Skin of body (tissue), 2 donors: ENCODE results near the gene CLCF1. TPM values are rescaled to one million over a fixed set of nuclear protein-coding genes. Genes with fewer than 3 reads are reported as not detected.

Experiments
- DNase-seq: peaks from one replicate; lab custom pipeline; 2025; lab: John Stamatoyannopoulos, UW
- total RNA-seq: library from RNA; depleted of rRNA; stranded (reverse); fragments of >200 nt; gene quantifications from one replicate; pipeline ENCODE4 v1.2.3, GENCODE V29; 2014

Gene CLCF1
- total RNA-seq, 1 donor from 2014 or later, result 0.89 TPM

DNA sequence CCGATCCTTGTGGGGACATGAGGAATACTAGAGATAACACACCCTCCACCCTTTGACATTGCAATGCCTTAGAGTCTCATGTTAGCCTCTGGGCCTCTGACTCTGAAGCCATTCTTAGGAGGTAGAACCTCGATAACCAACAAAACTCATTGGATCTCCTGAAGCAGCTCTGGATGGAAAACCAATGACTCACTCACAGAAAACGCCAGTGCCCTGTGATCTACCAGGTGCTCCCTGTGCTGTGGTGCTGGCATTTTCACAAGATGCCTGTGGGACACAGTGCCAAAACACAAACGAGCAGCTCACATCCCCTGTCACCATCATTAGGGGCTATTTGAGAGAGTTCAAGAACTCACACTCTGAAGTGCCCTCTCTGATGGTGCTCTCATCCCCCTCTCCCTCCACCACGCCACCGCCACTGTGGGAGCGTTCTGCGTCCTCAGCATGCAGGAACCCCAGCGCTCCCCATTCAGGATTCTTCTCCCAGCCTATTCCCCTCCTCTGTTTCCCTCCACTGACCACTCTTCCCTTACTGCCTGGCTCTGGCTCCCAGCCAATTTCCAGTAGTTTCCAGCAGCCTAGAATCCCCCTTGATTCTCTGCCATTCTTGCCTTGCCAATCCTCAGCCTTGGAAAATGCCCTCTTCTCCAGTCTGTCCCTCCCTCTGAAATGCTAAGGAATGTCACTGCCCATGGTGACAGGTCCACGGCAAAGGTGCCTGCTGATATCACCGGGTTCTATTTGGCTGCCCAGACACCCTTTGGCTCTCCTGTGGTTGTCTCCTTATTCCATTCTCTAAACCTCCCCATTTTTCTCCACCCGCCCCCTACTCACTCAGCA lies 15.3 kb downstream of the CLCF1 start:
- no peak for DNase-seq

DNA sequence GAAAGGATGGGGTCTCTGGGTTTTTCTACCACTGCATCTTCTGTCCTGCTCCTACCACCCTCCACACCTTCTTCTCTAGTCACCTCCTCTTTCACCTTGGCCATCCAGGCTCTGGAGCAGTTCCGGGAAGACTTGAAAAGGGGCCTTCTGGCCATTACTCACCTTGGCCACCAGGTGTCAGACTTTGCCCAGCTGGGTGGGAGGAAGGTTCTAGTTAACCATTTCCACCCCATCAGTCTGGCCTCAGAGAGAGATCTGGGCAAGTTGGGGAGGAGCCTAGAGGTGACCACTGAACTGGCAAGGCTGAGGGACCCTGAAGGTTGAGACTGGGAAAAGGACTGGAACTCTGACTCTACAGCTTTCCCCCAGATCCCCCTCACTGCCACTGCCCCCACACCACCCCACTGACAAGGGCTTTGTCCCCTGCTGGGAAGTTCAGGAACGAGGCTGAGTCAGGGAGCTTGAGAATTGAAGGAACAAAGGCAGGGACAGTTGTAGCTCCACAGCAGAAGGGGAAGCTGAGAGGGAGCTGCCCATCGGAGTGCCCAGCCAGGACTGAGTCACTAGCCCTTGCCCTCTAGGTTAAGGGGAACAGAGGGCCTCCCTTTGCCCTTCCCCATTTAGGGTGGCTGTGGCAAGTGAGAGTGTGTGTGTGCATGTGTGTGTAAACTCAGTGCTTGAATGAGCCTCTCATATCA lies 16.4 kb downstream of the CLCF1 start:
- peak; percentile 35 for DNase-seq

DNA sequence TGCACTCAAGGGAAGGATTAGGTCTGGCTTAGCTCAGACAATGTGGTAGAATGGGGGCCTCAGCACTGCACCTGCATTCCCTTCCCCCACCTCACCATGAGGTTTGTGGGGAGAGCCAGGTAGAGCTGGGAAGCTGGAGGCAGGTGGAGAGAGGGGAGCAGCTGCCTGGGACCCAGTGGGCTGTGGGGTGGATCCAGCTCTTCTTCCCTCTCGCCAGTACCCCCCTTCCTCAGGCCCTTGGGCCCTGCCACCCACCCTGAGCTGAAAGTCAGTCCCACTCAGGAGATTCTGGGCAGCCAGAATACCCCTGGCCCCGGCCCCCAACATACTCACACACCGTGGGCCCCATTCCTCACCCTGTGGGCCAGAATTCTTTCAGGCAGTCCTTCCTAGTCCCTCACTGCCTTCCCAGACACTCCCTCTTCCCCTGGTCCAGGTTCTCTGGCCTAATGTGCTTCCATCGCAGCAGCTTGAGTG lies 17.0 kb downstream of the CLCF1 start:
- DNase-seq, result no peak

DNA sequence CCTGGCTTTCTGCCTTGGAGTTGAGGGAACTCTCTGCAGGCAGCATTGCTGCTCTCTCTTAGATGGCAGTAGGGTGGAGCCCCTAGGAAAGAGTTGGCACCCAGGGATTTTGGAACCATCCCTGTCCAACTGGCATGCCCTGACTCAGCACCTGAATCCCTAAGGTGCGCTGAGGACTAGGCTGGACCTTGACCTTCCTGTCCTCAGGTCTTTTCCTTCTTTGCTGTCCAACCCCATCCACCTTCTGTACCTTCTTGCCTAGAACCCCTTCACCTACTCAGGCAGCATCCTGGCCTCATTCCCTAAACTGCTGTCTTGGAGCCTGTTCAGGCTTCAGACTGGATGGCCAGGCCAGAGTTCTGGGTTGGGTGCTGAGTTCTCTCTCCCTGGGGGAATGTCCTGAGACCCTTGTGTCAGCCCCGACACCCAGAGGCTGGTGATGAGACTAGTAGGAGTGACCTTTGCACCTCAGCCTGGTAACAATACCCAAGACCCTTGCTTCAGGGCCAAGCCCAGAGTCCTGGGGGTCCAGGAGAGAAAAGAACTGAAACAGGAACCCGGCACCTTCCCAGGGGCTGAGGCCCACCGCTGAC lies 17.5 kb downstream of the CLCF1 start:
- DNase-seq, result no peak

DNA sequence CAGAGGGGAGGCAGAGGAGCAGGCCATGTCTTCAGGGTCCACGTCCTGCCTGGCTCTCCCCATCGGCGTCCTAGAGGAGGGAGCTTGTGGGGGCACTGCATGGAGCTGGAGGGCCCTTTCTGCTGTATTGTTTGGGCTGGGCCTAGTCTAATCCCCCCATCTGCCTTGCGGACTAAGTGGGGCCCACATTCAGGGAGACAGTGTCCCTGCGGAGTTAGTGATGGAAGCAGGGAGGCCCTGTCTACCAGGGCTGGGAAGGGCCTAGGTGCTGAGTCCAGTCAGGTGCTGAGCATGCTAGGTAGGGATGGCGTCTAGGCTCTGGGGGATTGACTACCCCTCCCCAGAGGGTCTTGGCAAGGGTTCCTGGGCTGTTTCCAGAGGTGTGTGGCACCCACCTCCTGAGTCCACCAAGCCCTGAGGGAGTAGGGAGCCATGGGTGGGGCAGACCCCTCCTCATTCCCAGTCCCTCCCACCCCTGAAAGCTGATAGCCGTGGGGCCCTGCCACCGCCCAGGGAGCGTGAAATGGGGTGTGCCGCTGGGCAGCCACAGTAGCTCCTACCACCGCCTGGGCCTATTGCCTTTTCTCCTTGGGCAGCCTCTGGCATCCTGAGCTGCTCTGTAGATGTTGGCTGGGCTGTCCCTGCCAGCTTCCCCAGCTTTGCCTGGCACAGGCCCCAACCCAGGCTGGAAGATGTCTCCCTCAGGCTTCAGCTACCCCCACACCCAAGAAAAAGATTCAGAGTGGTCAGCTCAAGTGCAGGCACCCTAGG lies 18.2 kb downstream of the CLCF1 start:
- DNase-seq, result no peak

DNA sequence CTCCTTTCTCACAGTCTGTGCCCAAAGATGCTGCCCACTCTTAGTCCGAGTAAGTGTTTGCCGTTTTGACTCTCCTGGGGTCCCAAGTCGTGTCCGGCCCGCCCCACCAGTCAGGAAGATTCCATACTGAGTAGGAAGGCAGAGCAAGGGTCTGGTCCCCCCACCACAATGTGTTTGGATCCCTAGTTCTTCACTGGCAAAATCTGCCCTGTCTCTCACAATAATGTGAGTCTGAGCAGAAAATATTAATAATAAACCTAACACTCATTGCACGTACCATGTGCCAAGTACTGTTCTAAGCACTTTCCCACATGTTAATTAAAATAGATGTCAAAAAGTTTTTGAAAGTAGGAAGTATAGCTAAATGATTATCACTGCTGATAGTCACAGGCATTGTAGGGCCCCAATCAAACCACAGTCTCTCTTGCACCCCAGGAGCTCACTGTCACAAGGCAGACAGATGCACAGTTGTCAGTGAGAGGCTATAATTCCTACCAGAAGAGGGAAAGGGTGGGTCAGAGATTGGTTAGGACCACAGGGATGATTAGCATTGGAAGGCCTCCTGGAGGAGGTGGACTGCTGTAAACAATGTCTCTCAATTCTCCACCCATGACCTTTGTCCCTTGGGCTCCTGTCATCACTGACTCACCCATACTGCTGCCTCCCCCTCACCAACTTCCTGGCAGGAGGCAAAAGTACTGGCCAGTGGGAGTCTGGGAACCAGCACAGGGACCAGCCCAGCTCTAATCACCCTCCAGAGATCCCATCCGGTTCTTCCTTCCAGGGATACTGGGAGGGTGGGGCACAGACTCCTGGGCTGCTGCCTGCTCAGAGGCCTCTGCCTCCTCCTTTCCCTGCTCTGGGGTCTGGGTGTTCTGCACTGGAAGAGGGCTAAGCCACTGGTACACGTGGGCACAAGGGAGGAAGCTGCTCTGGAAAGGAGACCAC lies 19.0 kb downstream of the CLCF1 start:
- no peak for DNase-seq

DNA sequence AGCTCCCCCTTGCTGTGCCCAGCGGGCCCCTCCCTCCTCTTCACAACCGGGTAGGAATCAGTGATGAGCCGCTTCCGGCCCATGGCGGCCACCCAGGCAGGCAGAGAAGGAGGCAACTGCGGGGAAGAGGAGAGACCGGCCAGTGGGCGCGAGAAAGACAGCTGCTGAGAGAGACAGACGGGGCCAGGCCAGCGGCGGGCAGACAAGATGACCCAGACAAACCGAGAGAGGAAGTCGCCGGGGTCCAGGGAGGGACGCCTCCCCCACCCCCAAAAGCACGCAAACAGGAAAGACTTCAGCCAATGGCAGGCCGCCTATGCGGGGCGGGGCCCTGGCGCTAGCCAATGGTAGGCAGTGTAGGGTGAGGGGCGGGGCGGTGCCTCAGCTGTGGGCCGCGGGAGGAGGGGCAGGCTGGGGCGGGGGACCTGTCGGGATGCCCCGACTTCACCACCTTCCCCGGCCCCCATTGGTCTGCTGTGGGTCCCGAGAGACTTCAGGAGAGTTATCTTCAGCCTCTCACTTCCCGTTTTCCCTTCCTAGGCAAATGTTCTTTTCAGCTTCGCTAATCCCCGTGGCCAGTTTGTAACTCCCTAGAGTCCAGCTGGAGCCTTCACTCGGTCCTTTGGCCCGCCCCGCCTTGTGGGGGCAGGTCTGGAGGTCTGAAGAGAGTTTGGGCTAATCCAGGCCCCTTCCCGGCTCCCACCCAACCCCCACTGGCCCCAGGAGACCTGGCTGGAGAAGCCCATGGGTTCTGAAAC lies 19.9 kb downstream of the CLCF1 start, which contains the start of gene POLD4:
Gene POLD4, minus strand, starts transcription at position 230 of the 758 bp plus-strand sequence. Its CDS starts 147 bp downstream, at position 83.
- peak; percentile 87 for DNase-seq

DNA sequence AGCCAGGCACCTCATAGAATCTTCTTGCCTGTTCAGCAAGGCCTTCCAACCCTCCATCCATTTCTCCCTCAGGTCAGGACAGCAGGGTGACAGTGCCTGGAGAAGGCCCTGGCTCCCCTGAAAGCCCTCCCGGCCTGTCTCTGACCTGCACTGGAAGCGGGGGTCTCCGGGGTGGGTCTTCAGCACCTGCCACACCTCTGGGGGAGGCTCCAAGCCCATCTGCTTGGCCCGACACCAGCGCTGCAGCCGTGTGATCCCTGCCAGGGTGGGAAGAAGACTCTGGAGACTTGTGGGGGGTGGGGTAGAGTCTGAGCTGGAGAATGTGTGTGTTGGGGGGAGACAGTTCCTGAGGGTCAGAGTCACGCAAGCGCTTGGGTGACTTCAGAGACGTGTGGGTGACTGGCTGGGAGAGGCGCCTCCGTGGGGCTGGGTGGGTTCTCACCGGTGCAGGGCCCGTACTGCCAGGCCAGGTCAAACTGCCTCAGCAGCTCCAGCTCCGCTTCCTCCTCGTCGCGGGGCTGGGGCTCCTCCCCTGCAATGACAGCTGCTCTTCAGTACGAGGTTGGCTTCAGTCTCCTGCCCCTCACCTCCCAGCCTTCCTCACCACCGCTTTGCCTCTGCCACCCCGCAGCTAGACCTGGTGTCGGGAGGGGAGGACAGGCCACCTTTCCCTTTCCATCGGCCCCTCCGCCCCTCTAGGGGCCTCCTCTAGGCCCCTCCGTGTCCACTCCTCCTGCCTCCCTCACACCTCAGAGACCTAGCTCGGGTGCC lies 20.7 kb downstream of the CLCF1 start:
- no peak for DNase-seq

DNA sequence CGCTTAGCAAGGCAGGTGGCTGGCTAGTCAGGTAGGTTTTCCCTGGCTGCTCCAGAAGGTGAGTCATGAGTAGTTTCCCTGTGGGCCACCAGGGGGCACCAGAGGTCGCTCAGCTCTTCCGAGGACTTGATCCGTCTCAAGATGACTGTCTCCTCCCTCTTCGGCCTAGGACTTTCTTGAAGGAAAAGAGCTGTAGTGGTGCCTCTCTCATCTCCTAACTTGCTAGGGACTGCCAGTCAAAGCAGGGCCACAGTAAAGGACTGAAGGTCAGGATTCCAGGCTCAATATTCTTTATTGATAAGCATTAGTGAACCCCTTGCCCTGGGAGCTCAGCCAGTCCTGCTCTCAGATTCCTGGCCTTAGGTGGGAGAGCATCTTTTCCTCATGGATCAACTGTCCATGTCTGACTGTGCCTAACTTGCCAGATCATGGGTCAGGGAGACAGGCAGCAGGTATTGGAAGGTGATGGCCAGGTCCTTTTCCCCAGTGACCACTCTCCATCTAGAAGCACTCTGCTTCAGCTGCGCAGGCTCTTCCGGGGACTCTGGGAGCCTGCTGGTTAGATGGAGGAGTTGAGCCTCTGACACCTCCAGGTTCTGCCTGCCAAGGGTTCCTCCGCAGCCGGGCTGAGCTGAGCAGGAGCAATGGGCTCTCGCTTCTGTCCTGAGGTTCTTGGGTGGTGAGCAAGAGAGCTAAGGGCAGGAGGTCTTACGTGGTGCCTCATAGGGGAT lies 22.0 kb downstream of the CLCF1 start:
- DNase-seq, result peak; percentile 47

DNA sequence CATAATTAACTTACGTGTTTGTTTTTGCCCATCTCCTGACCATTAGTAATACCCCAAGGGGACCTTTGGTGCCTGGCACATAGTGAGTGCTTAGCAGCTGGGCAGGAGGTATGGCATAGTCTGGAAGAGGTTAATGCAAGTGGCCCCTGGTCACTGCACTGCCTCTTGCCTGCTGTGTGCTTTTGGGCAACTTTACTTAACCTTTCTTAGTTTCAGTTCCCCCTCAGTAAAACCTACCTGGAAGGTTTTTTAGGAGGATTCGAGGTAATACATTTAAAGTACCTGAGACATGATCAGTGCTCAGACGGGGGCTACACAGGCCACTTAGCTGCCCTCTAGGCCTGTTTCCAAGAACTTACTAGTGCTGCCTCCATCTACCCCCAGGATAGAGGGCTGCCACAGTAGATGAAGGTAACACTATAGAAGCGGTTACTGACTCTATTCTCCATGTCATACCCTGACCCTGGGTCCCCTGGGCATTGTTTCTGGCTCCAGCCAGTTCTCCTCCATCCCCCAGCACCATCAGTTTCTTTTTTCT lies 23.4 kb downstream of the CLCF1 start:
- no peak for DNase-seq

DNA sequence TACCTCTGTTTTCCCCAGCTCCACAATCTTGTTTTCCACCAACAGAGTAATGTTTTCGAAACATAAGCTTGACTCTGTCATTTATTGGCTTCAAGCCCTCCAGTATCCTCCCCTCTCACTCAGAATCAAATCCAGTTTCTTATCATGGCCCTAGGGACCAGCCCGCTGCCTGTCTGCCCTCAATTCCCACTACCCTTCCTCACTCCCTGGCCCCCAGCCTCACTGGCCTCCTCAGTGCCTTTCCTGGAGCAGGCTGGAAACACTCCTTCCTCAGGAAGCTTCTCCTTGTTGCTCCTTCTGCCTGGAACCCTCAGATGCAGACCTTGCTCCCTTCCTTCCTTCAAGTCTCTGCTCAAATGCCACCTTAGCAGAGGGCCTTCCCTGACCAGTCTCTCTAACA lies 23.9 kb downstream of the CLCF1 start:
- DNase-seq, result no peak

DNA sequence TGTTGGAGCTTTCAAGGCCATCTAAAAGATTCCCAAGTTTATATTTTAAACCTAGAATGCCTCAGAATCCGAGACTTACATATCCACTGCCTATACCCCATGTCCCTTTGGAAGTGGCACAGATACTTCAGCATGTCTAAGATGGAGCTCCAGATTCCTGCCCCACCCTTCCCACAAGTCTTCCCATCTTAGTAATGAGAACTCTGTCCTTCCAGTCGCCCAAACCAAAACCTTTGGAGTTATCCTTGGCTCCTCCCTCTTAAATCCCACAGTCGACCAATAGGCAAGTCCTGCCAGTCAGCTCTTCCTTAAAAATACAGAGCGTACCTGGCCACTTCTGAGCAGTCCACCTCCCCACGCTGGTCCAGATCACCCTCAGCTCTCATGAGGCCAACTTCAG lies 24.4 kb downstream of the CLCF1 start:
- DNase-seq, result no peak

DNA sequence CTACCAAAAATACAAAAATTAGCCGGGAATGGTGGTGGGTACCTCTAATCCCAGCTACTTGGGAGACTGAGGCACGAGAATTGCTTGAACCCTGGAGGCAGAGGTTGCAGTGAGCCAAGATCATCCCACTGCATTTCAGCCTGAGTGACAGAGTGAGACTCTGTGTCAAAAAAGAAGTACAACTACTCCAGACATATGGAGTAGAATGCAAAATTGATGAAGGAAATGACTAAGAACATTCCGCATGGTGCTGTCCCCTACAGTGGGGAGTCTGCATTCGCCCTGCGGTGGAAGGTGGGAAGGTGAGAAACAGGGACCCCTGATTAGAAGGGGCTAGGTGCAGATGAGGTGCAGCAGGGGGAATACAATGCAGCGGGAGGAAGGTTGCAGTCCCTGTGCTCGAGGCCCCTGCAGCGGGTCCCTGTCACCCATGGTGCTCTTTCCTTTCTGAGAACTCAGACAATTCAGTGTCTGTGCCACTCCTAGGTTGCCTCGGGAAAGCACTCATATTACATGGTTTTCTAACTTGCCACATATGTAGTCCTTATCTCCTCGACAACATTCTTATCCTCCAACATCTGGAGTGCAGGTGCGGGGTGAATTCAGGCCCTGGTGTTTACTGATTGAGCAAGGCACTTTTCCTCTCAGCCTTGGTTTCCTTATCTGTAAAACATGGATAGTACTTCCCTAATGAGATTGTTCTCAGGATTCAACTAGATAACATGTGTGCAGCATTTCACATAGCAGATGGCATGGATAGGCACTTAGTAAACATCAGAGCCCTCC lies 25.2 kb downstream of the CLCF1 start:
- DNase-seq, result no peak

DNA sequence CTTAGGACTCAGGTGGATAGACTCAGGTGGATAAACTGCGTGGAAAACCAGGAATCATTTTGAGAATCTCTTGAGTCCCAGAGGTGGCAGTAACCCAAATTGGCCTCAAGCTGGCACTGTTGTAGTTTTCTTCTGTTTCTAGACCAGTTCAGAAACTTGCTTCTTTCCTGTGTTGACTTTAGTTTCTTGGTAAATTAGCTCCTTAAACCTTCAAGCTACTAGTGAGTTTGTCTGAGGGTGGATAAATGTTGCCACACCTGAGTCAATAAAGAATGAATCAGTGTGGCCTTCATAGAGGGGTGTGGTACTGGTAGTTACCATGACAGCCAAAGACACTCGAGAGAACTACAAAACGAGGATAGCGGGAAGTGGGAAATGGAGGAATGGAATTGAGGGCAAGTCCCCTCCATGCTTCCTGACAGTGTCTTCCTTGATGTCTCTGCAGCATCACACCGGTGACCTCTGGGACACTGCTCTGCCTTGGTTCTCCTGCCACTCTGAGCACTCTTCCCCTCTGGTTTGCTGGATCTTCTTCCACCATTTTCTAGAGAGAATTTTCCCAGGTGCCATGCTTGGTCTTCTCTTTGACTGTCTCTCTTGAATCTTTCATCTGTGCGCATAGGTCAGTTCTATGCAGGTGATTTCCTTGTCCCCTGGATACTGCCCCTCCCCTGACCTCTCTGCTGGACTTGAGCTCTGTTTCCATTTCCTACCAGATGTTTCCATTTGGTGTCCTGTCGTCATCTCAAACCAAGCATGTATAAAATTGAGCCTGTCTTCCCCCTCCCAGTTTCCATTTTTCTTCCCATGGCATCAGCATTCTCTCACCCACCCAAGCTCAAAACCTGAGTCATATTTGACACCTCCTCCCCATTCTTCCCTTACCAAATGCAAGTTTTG lies 27.2 kb downstream of the CLCF1 start:
- DNase-seq, result no peak

DNA sequence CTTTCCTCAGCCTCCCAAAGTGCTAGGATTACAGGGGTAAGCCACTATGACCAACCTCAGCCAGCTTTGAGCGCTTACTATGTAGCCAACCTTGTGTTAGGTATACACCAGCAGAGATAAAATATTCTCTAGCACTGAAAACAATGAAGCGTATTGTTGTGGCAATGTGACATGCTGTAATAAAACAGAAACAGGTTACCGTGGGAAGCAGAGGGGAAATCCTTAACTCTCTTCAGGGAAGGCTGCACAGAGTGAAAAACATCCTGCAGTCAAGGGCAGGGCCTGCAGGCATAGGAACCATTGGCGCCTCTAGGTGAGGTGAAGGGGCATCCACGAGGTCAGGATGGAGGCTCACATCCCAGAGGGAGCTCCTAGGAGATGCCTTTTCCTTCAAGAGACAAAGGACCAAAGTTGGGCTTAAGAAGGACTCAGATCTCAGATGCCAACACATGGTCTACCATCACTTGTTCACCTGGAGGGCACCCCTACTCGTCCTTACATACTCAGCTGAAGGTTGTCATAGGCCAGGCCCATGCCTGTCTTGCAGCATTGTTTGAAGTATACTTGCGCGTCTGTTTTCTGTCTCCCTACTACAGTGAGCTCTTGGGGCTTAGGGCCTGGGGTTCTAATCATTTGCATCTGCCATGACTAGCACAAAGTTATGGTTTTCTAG lies 28.0 kb downstream of the CLCF1 start:
- DNase-seq, result no peak
